Lower leg skin (tissue), 4 donors: ENCODE data around the gene RAPGEF4. TPM values are rescaled to one million over a fixed set of nuclear protein-coding genes. Genes with fewer than 3 reads are reported as not detected.

Experiments
- DNase-seq, 2 donors: peaks; one replicate each; pipeline ENCODE4 v3.0.0-alpha.2; 2019; ENCODE audit warnings: low spot score in 2 of 2
- H3K4me3 ChIP-seq: fragments of 200-600 bp; sonication (generic); 2 replicates; pipeline ENCODE4 v1.5.1; 2017; ENCODE audit warnings: mild to moderate bottlenecking, low read depth; ENCODE audit not compliant: poor library complexity, severe bottlenecking
- POLR2A ChIP-seq, 2 donors: fragments of 450-650 bp; IDR thresholded peaks; one replicate each; pipeline ENCODE4 v1.6.1; 2016 to 2017; ENCODE audit warnings: antibody characterized with exemption in 2 of 2, mild to moderate bottlenecking in 1 of 2, moderate library complexity in 1 of 2
- WGBS, 2 donors: methylation state at CpG; one replicate each; pipeline ENCODE4 v1.1.5; 2018; 5-methylcytosine and 5-hydroxymethylcytosine counted together
- intact Hi-C: fragments of 100-400 bp; cut with DNase I; formaldehyde crosslinking; loops from one replicate; pipeline ENCODE4 v1.15.0; 2023; ENCODE audit warnings: low total_unique reads
- total RNA-seq, 4 donors: library from RNA; depleted of rRNA; stranded (reverse); fragments of >200 nt; gene quantifications; one replicate each; pipeline ENCODE4 v1.1.0, GENCODE V29; 2016
- TF ChIP-seq, protein P1 (sequence below), 3 donors: fragments of 450-650 bp; IDR thresholded peaks; one replicate each; pipeline ENCODE4 v1.5.1; 2016; ENCODE audit warnings: antibody characterized with exemption in 3 of 3, mild to moderate bottlenecking in 3 of 3, moderate library complexity in 2 of 3

Gene RAPGEF4
- total RNA-seq, 4 donors from 2014 or later: 15.5 to 25.8 (median 25.0) TPM

DNA sequence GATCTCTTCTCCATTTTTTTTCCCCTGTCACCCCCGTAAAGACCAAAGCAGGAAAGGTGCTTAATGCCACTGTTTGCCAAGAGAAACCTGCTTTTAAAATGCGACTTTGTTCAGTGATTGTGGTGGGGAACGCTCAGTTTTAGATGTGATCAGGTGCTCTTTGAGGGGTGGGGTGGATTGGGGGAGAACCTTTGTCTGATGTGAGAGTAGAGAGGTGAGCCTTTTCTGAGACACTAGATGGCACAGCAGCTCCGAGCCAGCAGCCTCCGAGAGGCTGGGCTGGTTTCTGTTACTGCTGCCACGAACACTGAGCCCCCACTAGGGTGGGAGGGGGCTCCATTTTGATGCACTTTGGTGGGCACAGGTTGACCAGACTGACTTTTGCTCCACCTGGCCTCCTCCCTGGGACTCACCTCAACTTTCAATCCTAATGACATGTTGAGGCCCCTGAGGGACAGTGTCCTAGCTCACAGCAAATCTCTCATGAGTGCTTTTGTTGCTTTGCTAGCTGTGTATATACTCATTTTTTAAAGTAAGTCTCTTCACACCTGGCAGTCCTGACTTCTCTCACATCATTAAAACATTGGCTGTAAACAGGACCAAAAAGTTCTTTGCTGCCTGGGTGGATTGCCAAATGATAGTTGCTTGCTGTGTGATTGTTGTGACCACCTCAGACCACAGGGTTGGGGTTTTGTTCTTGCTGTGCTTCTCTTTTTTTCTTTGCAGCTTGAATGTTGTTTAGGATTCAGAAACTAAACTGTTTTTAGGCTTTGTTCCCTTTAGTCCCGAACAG is 241.8 kb downstream of the RAPGEF4 start:
- intact Hi-C loops: no loop called here
- TF ChIP-seq, protein P1, sequence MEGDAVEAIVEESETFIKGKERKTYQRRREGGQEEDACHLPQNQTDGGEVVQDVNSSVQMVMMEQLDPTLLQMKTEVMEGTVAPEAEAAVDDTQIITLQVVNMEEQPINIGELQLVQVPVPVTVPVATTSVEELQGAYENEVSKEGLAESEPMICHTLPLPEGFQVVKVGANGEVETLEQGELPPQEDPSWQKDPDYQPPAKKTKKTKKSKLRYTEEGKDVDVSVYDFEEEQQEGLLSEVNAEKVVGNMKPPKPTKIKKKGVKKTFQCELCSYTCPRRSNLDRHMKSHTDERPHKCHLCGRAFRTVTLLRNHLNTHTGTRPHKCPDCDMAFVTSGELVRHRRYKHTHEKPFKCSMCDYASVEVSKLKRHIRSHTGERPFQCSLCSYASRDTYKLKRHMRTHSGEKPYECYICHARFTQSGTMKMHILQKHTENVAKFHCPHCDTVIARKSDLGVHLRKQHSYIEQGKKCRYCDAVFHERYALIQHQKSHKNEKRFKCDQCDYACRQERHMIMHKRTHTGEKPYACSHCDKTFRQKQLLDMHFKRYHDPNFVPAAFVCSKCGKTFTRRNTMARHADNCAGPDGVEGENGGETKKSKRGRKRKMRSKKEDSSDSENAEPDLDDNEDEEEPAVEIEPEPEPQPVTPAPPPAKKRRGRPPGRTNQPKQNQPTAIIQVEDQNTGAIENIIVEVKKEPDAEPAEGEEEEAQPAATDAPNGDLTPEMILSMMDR (IDR thresholded peaks at IDR 0.05): no peak
- no peak for TF ChIP-seq POLR2A (IDR thresholded peaks at IDR 0.05)
- H3K4me3 ChIP-seq: no peak overlapping the region
- WGBS, 2 donors: 74 to 80% methylated on average over 7 of the region's 7 CpGs
- no peak for DNase-seq

DNA sequence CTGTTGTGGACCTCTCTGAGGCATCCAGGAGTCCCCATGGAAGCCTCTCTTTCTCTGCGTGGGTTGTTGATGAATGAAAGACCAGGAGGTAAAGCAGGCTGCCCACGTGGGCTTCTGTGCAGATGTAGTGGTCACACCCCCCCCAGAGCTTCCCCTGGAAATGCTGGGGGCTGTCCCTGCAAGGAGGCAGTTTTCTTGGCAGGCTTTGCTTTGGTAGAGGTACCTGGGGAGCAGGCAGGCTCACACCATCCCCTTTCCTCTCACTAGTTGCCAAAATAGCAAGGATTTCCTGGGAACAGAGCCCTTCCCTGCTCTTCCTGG is 242.4 kb downstream of the RAPGEF4 start:
- no peak for DNase-seq
- intact Hi-C loops: no loop called here
- no peak overlapping the region for H3K4me3 ChIP-seq
- 50% methylated on average over 2 of the region's 2 CpGs for WGBS, 2 donors
- no peak for TF ChIP-seq POLR2A (IDR thresholded peaks at IDR 0.05)
- TF ChIP-seq, protein P1 (IDR thresholded peaks at IDR 0.05): no peak

DNA sequence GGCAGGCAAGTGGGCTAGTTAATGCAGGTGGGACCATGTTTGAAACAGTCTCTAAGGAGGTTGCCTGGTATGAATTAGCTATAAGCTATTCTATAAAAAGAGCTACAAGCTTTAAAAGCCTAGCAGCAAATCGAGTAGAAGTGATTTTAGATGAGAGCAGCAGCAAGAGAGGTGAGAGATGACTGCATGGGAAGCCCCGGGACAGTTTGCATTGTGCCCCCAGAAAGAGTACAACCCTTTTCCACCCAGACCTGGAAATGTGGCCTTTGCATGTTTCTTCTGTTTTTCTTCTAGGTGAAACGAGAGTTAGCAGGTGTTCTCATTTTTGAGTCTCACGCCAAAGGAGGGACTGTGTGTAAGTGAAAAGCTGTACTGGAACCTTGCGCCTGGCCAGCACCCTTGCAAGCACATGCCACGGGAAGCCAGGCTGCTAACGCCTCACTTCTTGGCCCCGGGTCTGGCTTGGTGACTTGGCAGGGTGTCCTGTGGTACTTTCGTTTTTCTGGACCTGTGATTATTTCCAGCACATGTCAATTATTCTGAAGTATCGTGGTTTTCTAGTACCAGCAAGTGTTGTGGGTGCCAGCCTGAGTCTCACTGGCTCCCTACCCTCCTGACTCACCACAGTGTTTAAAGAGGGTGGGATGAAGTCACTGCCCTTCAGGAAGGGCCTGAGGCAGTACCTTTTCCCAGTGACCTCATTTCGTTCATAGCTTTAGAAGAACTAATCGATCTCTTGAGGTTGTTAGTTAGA is 249.7 kb downstream of the RAPGEF4 start:
- TF ChIP-seq POLR2A (IDR thresholded peaks at IDR 0.05): no peak
- TF ChIP-seq, protein P1 (IDR thresholded peaks at IDR 0.05): no peak
- H3K4me3 ChIP-seq: no peak overlapping the region
- intact Hi-C loops: no loop called here
- DNase-seq: no peak
- WGBS, 2 donors: 19 to 23% methylated on average over 12 of the region's 12 CpGs

DNA sequence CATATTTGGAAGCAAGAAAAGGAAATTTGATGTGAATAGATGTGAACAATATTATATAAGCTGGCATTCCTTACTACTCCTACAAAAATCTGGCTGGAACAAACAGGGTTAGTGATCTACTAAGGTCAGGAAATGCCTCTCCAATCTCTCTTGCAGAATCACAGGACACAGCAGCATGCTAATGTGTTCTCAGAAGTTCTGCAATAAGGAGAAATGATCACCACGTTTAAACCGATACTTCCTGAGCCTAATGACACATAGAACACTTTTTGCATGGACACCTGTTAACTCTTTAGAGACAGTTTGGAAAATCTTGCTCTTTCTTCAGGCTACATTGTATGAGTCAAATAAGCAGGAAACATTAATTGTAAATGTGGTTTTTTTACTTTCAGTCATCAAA is 250.4 kb downstream of the RAPGEF4 start:
- no peak for DNase-seq
- WGBS, 2 donors: 2 to 6% methylated on average over 2 of the region's 2 CpGs

DNA sequence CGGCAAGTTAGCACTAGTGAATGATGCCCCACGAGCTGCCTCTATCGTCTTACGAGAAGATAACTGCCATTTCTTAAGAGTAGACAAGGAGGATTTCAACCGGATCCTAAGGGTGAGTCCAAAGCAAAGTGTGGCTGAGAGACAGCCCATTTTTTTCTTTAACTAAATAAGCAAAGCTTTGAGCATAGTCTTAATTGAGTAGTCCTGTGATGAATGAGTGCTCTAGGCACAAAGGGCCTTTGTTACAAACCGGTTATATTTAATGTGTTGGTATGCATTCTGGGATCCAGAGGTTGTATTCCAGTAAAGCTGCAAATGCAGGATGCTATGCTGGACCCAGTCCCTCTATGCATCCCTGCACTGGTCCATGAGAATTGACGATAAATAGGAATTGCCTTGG is 253.1 kb downstream of the RAPGEF4 start:
- WGBS, 2 donors: 80 to 82% methylated on average over 7 of the region's 7 CpGs
- DNase-seq: no peak
- TF ChIP-seq, protein P1 (IDR thresholded peaks at IDR 0.05): no peak
- TF ChIP-seq POLR2A (IDR thresholded peaks at IDR 0.05): no peak
- intact Hi-C loops: no loop called here
- no peak overlapping the region for H3K4me3 ChIP-seq

More for the DNA sequence above, 250.4 kb downstream of the RAPGEF4 start:
- H3K4me3 ChIP-seq: no peak overlapping the region
- intact Hi-C loops: no loop called here
- TF ChIP-seq, protein P1 (IDR thresholded peaks at IDR 0.05): no peak
- TF ChIP-seq POLR2A (IDR thresholded peaks at IDR 0.05): no peak
